ENCODE results near the gene MLLT11. TPM values are rescaled to one million over a fixed set of nuclear protein-coding genes. Genes with fewer than 3 reads are reported as not detected.

MLLT11 gene
- total RNA-seq, 4 donors from 2014 or later = 0.46 to 1.6 (median 1.2) TPM

DNA sequence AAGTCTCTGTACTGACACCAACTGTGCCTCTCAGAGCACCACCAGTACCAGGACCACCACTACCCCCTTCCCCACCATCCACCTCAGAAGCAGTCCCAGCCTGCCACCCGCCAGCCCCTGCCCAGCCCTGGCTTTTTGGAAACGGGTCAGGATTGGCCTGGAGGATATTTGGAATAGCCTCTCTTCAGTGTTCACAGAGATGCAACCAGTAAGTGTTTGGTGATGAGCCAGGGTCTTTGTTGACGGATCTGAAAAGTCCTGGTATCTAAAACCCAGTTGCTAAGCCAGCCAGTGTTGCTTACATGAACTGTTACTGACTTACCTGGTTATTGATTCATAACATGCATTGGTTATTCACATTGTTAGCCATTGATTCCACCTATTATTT, 11.6 kb upstream of the MLLT11 start:
- TF ChIP-seq, protein P1, sequence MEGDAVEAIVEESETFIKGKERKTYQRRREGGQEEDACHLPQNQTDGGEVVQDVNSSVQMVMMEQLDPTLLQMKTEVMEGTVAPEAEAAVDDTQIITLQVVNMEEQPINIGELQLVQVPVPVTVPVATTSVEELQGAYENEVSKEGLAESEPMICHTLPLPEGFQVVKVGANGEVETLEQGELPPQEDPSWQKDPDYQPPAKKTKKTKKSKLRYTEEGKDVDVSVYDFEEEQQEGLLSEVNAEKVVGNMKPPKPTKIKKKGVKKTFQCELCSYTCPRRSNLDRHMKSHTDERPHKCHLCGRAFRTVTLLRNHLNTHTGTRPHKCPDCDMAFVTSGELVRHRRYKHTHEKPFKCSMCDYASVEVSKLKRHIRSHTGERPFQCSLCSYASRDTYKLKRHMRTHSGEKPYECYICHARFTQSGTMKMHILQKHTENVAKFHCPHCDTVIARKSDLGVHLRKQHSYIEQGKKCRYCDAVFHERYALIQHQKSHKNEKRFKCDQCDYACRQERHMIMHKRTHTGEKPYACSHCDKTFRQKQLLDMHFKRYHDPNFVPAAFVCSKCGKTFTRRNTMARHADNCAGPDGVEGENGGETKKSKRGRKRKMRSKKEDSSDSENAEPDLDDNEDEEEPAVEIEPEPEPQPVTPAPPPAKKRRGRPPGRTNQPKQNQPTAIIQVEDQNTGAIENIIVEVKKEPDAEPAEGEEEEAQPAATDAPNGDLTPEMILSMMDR (IDR thresholded peaks at IDR 0.05) = peak in 1 of 6 experiments; percentile 56
- no peak for TF ChIP-seq POLR2A (IDR thresholded peaks at IDR 0.05)
- Histone ChIP-seq H3K27me3 (no peaks in the 10 kb centered on the region), H3K27ac (peak overlapping the region; percentile 89 to 95 (median 95)), H3K4me1 (peaks cover 11 to 18% of the 10 kb centered on the region in 2 donors), H3K4me3 (replicated peaks in 1 of 3) (peak overlapping the region in 2 of 3 donors; percentile 69 to 74), H3K9me3 (no peaks in the 10 kb centered on the region), H3K36me3 (peaks cover 17 to 23% of the 10 kb centered on the region in 2 donors)
- 13 to 15% methylated on average over 2 to 3 of the region's 3 CpGs for WGBS, 2 donors
- intact Hi-C loops (cut with DNase I) = no loop called here
- no peak for DNase-seq

DNA sequence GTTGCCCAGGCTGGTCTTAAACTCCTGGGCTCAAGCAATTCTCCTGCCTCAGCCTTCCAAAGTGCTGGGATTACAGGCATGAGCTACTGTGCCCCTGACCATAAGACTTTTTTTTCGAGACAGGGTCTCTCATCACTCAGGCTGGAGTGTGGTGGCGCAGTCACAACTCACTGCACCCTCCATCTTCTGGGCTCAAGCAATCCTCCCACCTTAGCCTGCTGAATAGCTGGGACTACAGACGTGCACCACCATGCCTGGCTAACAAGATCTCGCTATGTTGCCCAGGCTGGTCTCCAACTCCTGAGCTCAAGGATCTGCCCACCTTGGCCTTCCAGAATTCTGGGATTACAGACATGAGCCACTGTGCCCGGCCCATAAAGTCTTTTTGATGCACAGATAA, 10.7 kb upstream of the MLLT11 start:
- H3K27me3 ChIP-seq = no peaks in the 10 kb centered on the region
- DNase-seq = no peak
- H3K9me3 ChIP-seq = no peaks in the 10 kb centered on the region
- TF ChIP-seq POLR2A (IDR thresholded peaks at IDR 0.05) = no peak
- TF ChIP-seq, protein P1 (IDR thresholded peaks at IDR 0.05) = no peak
- WGBS, 2 donors = 94 to 97% methylated on average over 5 of the region's 5 CpGs
- H3K36me3 ChIP-seq = peaks cover 25 to 31% of the 10 kb centered on the region in 2 donors
- intact Hi-C loops (cut with DNase I) = no loop called here
- H3K4me3 ChIP-seq (replicated peaks in 1 of 3) = no peak overlapping the region
- peak overlapping the region in 1 of 3 donors; percentile 95 for H3K27ac ChIP-seq
- H3K4me1 ChIP-seq = peaks cover 11 to 18% of the 10 kb centered on the region in 2 donors

DNA sequence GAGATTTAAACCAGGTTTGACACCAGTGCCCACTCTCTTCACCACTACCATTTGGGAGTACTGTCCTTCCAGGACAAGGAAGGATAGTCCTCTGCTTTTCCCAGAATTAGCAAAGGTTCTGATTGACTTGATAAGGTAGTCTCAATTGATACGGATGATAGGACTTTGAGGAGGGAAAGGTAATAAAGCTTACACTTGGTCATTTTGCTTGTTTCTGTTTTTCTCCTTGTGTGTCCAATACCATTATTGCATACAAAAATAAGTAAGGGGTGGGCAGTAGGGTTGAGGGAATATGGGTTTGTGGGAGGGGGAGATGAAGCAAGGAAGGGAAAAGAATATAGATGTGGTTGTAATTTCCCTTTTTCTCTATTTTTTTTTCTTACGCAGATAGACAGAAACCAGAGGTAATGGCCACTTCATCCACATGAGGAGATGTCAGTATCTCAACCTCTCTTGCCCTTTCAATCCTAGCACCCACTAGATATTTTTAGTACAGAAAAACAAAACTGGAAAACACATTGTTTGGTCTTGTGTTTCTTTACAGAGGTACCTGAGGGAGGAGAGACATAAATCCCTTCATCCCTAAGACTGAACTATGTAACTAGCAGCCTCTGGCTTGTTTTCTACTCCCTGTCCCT, 10.0 kb upstream of the MLLT11 start:
- no peak overlapping the region for H3K4me3 ChIP-seq (replicated peaks in 1 of 3)
- H3K27me3 ChIP-seq = no peaks in the 10 kb centered on the region
- no peak for DNase-seq
- TF ChIP-seq, protein P1 (IDR thresholded peaks at IDR 0.05) = no peak
- no peak for TF ChIP-seq POLR2A (IDR thresholded peaks at IDR 0.05)
- no peaks in the 10 kb centered on the region for H3K9me3 ChIP-seq
- peaks cover 13 to 21% of the 10 kb centered on the region in 2 donors for H3K4me1 ChIP-seq
- intact Hi-C loops (cut with DNase I) = no loop called here
- 83 to 93% methylated on average over 2 of the region's 2 CpGs for WGBS, 2 donors
- H3K36me3 ChIP-seq = peaks cover 31 to 39% of the 10 kb centered on the region in 2 donors
- H3K27ac ChIP-seq = peak overlapping the region in 2 of 3 donors; percentile 15 to 21

DNA sequence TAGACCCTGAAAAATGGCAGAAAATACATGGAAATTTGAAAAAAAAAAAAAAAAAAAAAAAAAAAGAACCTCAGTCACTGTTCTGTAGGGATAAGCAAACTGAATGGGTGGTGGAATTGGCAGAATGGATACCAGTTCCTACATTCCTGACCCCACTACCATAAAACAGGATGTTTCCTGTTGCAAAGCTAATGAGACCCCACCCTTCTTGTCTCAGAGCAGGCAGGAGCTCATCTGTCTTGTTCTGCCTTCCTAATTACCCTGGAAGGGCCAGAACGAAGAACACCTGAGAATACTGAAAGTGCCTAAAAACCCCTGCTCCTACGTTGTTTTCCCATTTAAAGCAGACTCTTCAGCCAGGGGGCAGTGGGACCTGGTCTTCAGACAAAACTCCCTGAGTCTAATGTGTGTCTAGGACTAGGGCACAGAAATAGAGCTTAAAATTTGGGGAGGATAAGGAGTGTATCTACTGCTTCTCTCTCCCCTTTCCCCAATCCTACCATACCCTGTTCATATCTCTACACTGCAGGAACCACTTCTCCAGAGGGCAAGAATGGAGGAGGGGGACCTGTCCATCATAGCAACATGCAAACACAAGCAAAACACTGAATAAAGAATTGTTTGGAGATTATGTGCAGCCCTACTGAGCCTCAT, 8.7 kb upstream of the MLLT11 start:
- TF ChIP-seq, protein P1 (IDR thresholded peaks at IDR 0.05) = no peak
- no peak for TF ChIP-seq POLR2A (IDR thresholded peaks at IDR 0.05)
- H3K27me3 ChIP-seq = no peaks in the 10 kb centered on the region
- no peaks in the 10 kb centered on the region for H3K9me3 ChIP-seq
- intact Hi-C loops (cut with DNase I) = no loop called here
- H3K27ac ChIP-seq = no peak overlapping the region
- H3K4me1 ChIP-seq = peaks cover 26 to 34% of the 10 kb centered on the region in 2 donors
- H3K4me3 ChIP-seq (replicated peaks in 1 of 3) = no peak overlapping the region
- WGBS, 2 donors = 73 to 79% methylated on average over 2 of the region's 2 CpGs
- peaks cover 36 to 46% of the 10 kb centered on the region in 2 donors for H3K36me3 ChIP-seq
- DNase-seq = no peak

Measured in thyroid gland (tissue), 4 donors.